K562 (cell line): ENCODE data around the gene PPP2R2B. TPM values are rescaled to one million over a fixed set of nuclear protein-coding genes. Genes with fewer than 3 reads are reported as not detected.

Experiments
- ATAC-seq: fragments of 200-7000 bp; cut with Tn5 transposase; 3 replicates; pipeline ENCODE4 v1.9.1; 2020; ENCODE audit warnings: moderate library complexity
- BruUV-seq: library from RNA; stranded (reverse); fragments of 400-500 nt; replicated peaks from 2 replicates; lab custom pipeline; 2021; lab: Mats Ljungman, UMichigan
- CTCF ChIA-PET: fragments of 300-600 bp; formaldehyde crosslinking; extraction: SDS; loops from one replicate; lab custom pipeline; 2021; ENCODE audit warnings: low intra/inter-chr PET ratio; lab: Yijun Ruan, JAX
- POLR2A ChIA-PET: fragments of 300-600, 350-650 bp; sonication (Branson Sonifier 250); formaldehyde crosslinking; extraction: SDS; loops from one replicate; lab custom pipeline; 2021; ENCODE audit warnings: antibody characterized with exemption, inconsistent platforms; lab: Yijun Ruan, JAX
- DNase-seq, 4 experiments: peaks; one replicate each; pipeline versions ENCODE4 v3.0.0 to v3.0.0-alpha.2; 2011 to 2018; ENCODE audit warnings: low spot score in 3 of 4, mixed read lengths in 3 of 4; ENCODE audit errors: extremely low read depth in 1 of 4
- FAIRE-seq: peaks from 2 replicates; lab custom pipeline; 2011; peaks lifted over from hg19 to GRCh38; lab: Jason Lieb, UNC
- H2AFZ ChIP-seq: 2 replicates; pipeline ENCODE4 v1.6.0; 2011; ENCODE audit warnings: low read depth, low read length, control low read depth, inconsistent platforms
- H3K27ac ChIP-seq: fragments of 200-600 bp; 3 replicates; pipeline ENCODE4 v1.8.0; 2011; ENCODE audit warnings: low read depth, mild to moderate bottlenecking, control low read depth, inconsistent platforms, low read length, moderate library complexity, mixed read lengths; ENCODE audit errors: extremely low read depth
- H3K27me3 ChIP-seq, 2 experiments: fragments of 300-600 bp in 1 of 2; 2 replicates in 1 of 2; 3 replicates in 1 of 2; pipeline versions ENCODE4 v1.6.0 to v1.8.0; 2011; ENCODE audit warnings: inconsistent platforms in 2 of 2, low read length in 2 of 2, mild to moderate bottlenecking in 1 of 2, mixed read lengths in 1 of 2, moderate library complexity in 1 of 2; ENCODE audit not compliant: control insufficient read depth in 2 of 2, insufficient read depth in 2 of 2
- H3K36me3 ChIP-seq: fragments of 300-600 bp; 3 replicates; pipeline ENCODE4 v1.8.0; 2011; ENCODE audit warnings: mild to moderate bottlenecking, low read length, inconsistent platforms; ENCODE audit not compliant: control insufficient read depth, insufficient read depth
- H3K4me1 ChIP-seq, 2 experiments: fragments of 200-600 bp in 1 of 2; replicated peaks in 1 of 2; 2 replicates in 1 of 2; 3 replicates in 1 of 2; pipeline versions ENCODE4 v1.5.1 to v1.8.0; 2011; ENCODE audit warnings: inconsistent platforms in 2 of 2, low read length in 2 of 2, mild to moderate bottlenecking in 1 of 2, mixed read lengths in 1 of 2, moderate library complexity in 1 of 2; ENCODE audit not compliant: control insufficient read depth in 2 of 2, insufficient read depth in 2 of 2
- H3K4me2 ChIP-seq: 2 replicates; pipeline ENCODE4 v1.6.1; 2011; ENCODE audit warnings: low read length, control low read depth, inconsistent platforms, mixed read lengths; ENCODE audit not compliant: insufficient read depth
- H3K4me3 ChIP-seq: fragments of 200-600 bp; sonication (generic), shearing (Covaris generic); 2 replicates; pipeline ENCODE4 v1.5.1; 2016; ENCODE audit warnings: control low read depth, inconsistent platforms
- H3K79me2 ChIP-seq: fragments of 200-600 bp; 3 replicates; pipeline ENCODE4 v1.8.0; 2011; ENCODE audit warnings: low read length, inconsistent platforms; ENCODE audit not compliant: control insufficient read depth, insufficient read depth
- H3K9ac ChIP-seq, 2 experiments: 2 replicates each; pipeline versions ENCODE4 v1.6.0 to v1.6.1; 2011; ENCODE audit warnings: low read depth in 2 of 2, low read length in 2 of 2, control low read depth in 1 of 2, inconsistent platforms in 1 of 2, mild to moderate bottlenecking in 1 of 2, mixed read lengths in 1 of 2; ENCODE audit not compliant: insufficient read depth in 1 of 2
- H3K9me1 ChIP-seq: one replicate; pipeline ENCODE4 v1.6.0; 2011; ENCODE audit warnings: inconsistent platforms, mild to moderate bottlenecking, low read length, moderate library complexity; ENCODE audit not compliant: control insufficient read depth, insufficient read depth
- H3K9me3 ChIP-seq: replicated peaks from 2 replicates; pipeline ENCODE4 v1.5.1; 2011; ENCODE audit warnings: low read depth, low read length, inconsistent platforms; ENCODE audit not compliant: control insufficient read depth, insufficient read depth
- H4K20me1 ChIP-seq: replicated peaks from 2 replicates; pipeline ENCODE4 v1.6.1; 2011; ENCODE audit warnings: low read length, inconsistent platforms, mixed read lengths; ENCODE audit not compliant: control insufficient read depth, insufficient read depth
- NFE2 ChIP-seq: IDR thresholded peaks from 2 replicates; pipeline ENCODE4 v1.6.1; 2014; ENCODE audit warnings: antibody characterized with exemption, low read depth
- TRIM28 ChIP-seq: fragments of 450-650 bp; IDR thresholded peaks from 2 replicates; pipeline ENCODE4 v1.6.1; 2017
- ZC3H11A ChIP-seq: IDR thresholded peaks from 2 replicates; pipeline ENCODE4 v1.6.1; 2012; ENCODE audit warnings: low read depth, low read length, improper control_type of control experiment
- WGBS: fragments of 100-300 bp; shearing (Covaris generic); methylation state at CpG from one replicate; pipeline ENCODE4 v1.1.6; 2016; ENCODE audit warnings: low coverage, mixed read lengths; ENCODE audit not compliant: insufficient coverage; ENCODE audit errors: missing lambda C conversion rate; 5-methylcytosine and 5-hydroxymethylcytosine counted together
- in situ Hi-C: fragments of 300-500 bp; cut with MboI; formaldehyde crosslinking; loops from 4 replicates; pipeline ENCODE4 v1.15.0; 2018; ENCODE audit warnings: inconsistent platforms, mixed read lengths
- intact Hi-C: fragments of 100-400 bp; cut with micrococcal nuclease; formaldehyde crosslinking; loops from 2 replicates; pipeline ENCODE4 v1.14.2; 2022
- polyA plus RNA-seq, 8 experiments: library from polyadenylated mRNA; depleted of rRNA in 4 of 8; stranded (reverse) in 5 of 8; unstranded in 3 of 8; fragments of >200 nt; fragmentation: Nextera tagmentation in 2 of 8; fragmentation: Illumina TruSeq in 1 of 8; extraction: Ambion mirVana in 2 of 8; extraction: Trizol in 1 of 8; gene quantifications; 2 replicates each; pipeline versions ENCODE4 v1.2.1 to v1.2.3, GENCODE V29; 2011 to 2014; ENCODE audit warnings: inconsistent platforms in 1 of 8, missing spikeins in 1 of 8
- total RNA-seq, 7 experiments: library from RNA; depleted of rRNA in 6 of 7; stranded (reverse); fragments of >200 nt in 6 of 7; fragmentation: Illumina TruSeq in 2 of 7; extraction: Trizol in 2 of 7; gene quantifications; 2 replicates each; pipeline versions ENCODE4 v1.2.1 to v1.2.3, GENCODE V29; 2011 to 2021; ENCODE audit warnings: low replicate concordance in 1 of 7

The PPP2R2B gene
- total and polyA plus RNA-seq, 9 of the 15 experiments (the other 6 are each of a cell fraction or from before 2014, with no cell fraction given): not detected

GRCh38 chr5:146778795-146779194, 99.8 kb downstream of the PPP2R2B start:
- CTCF ChIA-PET: no interaction called here

DNA sequence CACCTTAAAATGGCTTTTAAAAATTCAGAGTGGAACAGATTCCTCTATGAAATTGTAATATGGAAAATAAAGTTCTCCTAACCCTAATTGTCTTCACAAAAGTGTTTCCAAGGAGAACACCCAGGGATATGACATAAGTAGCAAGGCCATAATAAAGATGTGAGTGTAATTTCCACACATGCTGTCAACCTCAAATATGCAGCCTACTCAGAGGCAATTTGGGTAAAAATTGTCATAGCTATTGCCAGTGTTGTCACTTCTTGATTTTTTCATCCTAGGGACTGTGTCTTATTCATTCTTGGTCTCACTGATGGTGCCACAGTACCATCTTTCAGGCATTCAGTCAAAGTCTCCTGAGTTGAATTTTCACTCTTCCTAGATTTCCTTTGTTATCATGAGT, 100.3 kb downstream of the PPP2R2B start:
- Histone ChIP-seq H2AFZ (no peak overlapping the region), H3K79me2 (no peaks in the 10 kb centered on the region), H4K20me1 (no peaks in the 10 kb centered on the region), H3K27me3 (no peaks in the 10 kb centered on the region), H3K9me3 (no peaks in the 10 kb centered on the region), H3K4me3 (no peak overlapping the region), H3K4me2 (no peak overlapping the region), H3K9me1 (no peaks in the 10 kb centered on the region), H3K27ac (no peak overlapping the region), H3K36me3 (no peaks in the 10 kb centered on the region), H3K4me1 (no peaks in the 10 kb centered on the region), H3K9ac (no peak overlapping the region)
- DNase-seq (no peak), ATAC-seq (no peak), FAIRE-seq (no peak)
- POLR2A ChIA-PET: interaction anchor here (1.7 kb wide), 1 partner anchor 10 kb away, joined by 4 read pairs; no protein-coding TSS in a partner anchor
- intact Hi-C loops: no loop called here
- CTCF ChIA-PET: no interaction called here
- no peak for TF ChIP-seq TRIM28
- no TSS peak for BruUV-seq
- in situ Hi-C loops: no loop called here

More at GRCh38 chr5:146778795-146779194, 99.8 kb downstream of the PPP2R2B start:
- WGBS: 0% methylated on average over 3 of the region's 3 CpGs
- DNase-seq: no peak
- no peak overlapping the region for H3K4me3 ChIP-seq
- intact Hi-C loops (no loop called here), in situ Hi-C loops (no loop called here)
- no peaks in the 10 kb centered on the region for H3K27me3 ChIP-seq
- ATAC-seq: no peak
- no peak overlapping the region for H2AFZ ChIP-seq
- TF ChIP-seq NFE2: no peak
- TF ChIP-seq ZC3H11A: no peak
- H3K79me2 ChIP-seq: no peaks in the 10 kb centered on the region
- no TSS peak for BruUV-seq
- POLR2A ChIA-PET: interaction anchor here (1.7 kb wide), 1 partner anchor 10 kb away, joined by 4 read pairs; no protein-coding TSS in a partner anchor
- no peaks in the 10 kb centered on the region for H3K36me3 ChIP-seq
- H3K4me1 ChIP-seq: no peaks in the 10 kb centered on the region
- H3K9me1 ChIP-seq: no peaks in the 10 kb centered on the region
- H3K27ac ChIP-seq: no peak overlapping the region
- H3K4me2 ChIP-seq: no peak overlapping the region
- no peaks in the 10 kb centered on the region for H3K9me3 ChIP-seq
- H4K20me1 ChIP-seq: no peaks in the 10 kb centered on the region
- FAIRE-seq: no peak
- H3K9ac ChIP-seq: no peak overlapping the region
